K562 (cell line): ENCODE measurements around the gene C2CD2L. TPM values are rescaled to one million over a fixed set of nuclear protein-coding genes. Genes with fewer than 3 reads are reported as not detected.

Source experiments
- ATF3 ChIP-seq, 2 experiments: fragments of 450-650 bp in 1 of 2; sonication (generic) in 1 of 2; formaldehyde crosslinking in 1 of 2; IDR thresholded peaks in 1 of 2; conservative IDR thresholded peaks in 1 of 2; 2 replicates each; pipeline versions ENCODE4 v1.6.1 to v1.8.1; 2016 to 2023; ENCODE audit warnings: mild to moderate bottlenecking in 2 of 2, moderate library complexity in 2 of 2, inconsistent platforms in 1 of 2, missing genetic modification reagents in 1 of 2
- FOXM1 ChIP-seq, 2 experiments: fragments of 450-650 bp in 1 of 2; sonication (generic) in 1 of 2; formaldehyde crosslinking in 1 of 2; IDR thresholded peaks; 2 replicates each; pipeline versions ENCODE4 v1.6.1 to v1.9.0; 2017 to 2022; ENCODE audit warnings: low read depth in 2 of 2, mild to moderate bottlenecking in 2 of 2, missing genetic modification reagents in 1 of 2, moderate library complexity in 1 of 2
- GMEB1 ChIP-seq: fragments of 250-450 bp; sonication (Bioruptor Pico); IDR thresholded peaks from 2 replicates; pipeline ENCODE4 v1.4.0; 2020; ENCODE audit warnings: mild to moderate bottlenecking
- HMBOX1 ChIP-seq: sonication (generic); IDR thresholded peaks from 2 replicates; pipeline ENCODE4 v1.6.1; 2016
- MXD1 ChIP-seq: fragments of 250-450 bp; sonication (Bioruptor Pico); IDR thresholded peaks from 2 replicates; pipeline ENCODE4 v1.8.0; 2021; ENCODE audit warnings: borderline replicate concordance, mild to moderate bottlenecking, moderate library complexity; ENCODE audit not compliant: poor library complexity, severe bottlenecking
- PHF8 ChIP-seq: fragments of 200-600 bp; sonication (generic); IDR thresholded peaks from 2 replicates; pipeline ENCODE4 v1.6.1; 2012; ENCODE audit warnings: mixed run types, mild to moderate bottlenecking, inconsistent platforms, low read length, moderate library complexity, borderline replicate concordance
- PRDM10 ChIP-seq: fragments of 450-650 bp; IDR thresholded peaks from 2 replicates; pipeline ENCODE4 v1.6.1; 2018; ENCODE audit not compliant: partially characterized antibody
- SMARCC2 ChIP-seq: fragments of 450-650 bp; IDR thresholded peaks from 2 replicates; pipeline ENCODE4 v1.6.1; 2017; ENCODE audit warnings: antibody characterized with exemption, moderate library complexity, mild to moderate bottlenecking, low read depth
- STAG1 ChIP-seq: sonication (generic); formaldehyde crosslinking; IDR thresholded peaks from 2 replicates; pipeline ENCODE4 v1.5.0; 2020; ENCODE audit warnings: missing genetic modification reagents, borderline replicate concordance
- ZBTB49 ChIP-seq: sonication (generic); formaldehyde crosslinking; IDR thresholded peaks from 2 replicates; pipeline ENCODE4 v1.8.0; 2022; ENCODE audit warnings: missing genetic modification reagents, mild to moderate bottlenecking, borderline replicate concordance
- ZFP91 ChIP-seq: sonication (generic); formaldehyde crosslinking; IDR thresholded peaks from 2 replicates; pipeline ENCODE4 v1.8.0; 2022; ENCODE audit warnings: mild to moderate bottlenecking, missing genetic modification reagents
- polyA plus RNA-seq, 8 experiments: library from polyadenylated mRNA; depleted of rRNA in 4 of 8; stranded (reverse) in 5 of 8; unstranded in 3 of 8; fragments of >200 nt; fragmentation: Nextera tagmentation in 2 of 8; fragmentation: Illumina TruSeq in 1 of 8; extraction: Ambion mirVana in 2 of 8; extraction: Trizol in 1 of 8; gene quantifications; 2 replicates each; pipeline versions ENCODE4 v1.2.1 to v1.2.3, GENCODE V29; 2011 to 2014; ENCODE audit warnings: inconsistent platforms in 1 of 8, missing spikeins in 1 of 8
- total RNA-seq, 7 experiments: library from RNA; depleted of rRNA in 6 of 7; stranded (reverse); fragments of >200 nt in 6 of 7; fragmentation: Illumina TruSeq in 2 of 7; extraction: Trizol in 2 of 7; gene quantifications; 2 replicates each; pipeline versions ENCODE4 v1.2.1 to v1.2.3, GENCODE V29; 2011 to 2021; ENCODE audit warnings: low replicate concordance in 1 of 7

The C2CD2L gene
- total and polyA plus RNA-seq, 9 of the 15 experiments (the other 6 are each of a cell fraction or from before 2014, with no cell fraction given): 0.66 to 41.2 (median 14.8) TPM

GRCh38 chr11:119084663-119085436 lies 22.3 kb upstream of the C2CD2L start, which contains the start of gene HMBS (continued):
- no peak for TF ChIP-seq ZBTB49
- TF ChIP-seq PRDM10: peak; percentile 80
- no peak for TF ChIP-seq SMARCC2
- TF ChIP-seq ZFP91 (CRISPR knock-in tag): peak; percentile 90
- TF ChIP-seq STAG1 (CRISPR knock-in tag): no peak
- TF ChIP-seq HMBOX1: no peak; the same call in 1 of the 2 replicates
- TF ChIP-seq MXD1 (CRISPR knock-in tag): peak; percentile 63
- peak; percentile 44; the same call in 1 of the 2 replicates for TF ChIP-seq ATF3 (IDR thresholded peaks at IDR 0.05)
- TF ChIP-seq ATF3 (CRISPR knock-in tag; conservative IDR thresholded peaks at IDR 0.05): peak; percentile 60; the same call in 1 of the 2 replicates
- peak; percentile 82; the same call in 1 of the 2 replicates for TF ChIP-seq PHF8
- TF ChIP-seq GMEB1: no peak
- TF ChIP-seq FOXM1 (IDR thresholded peaks at IDR 0.05; ENCODE audit: low read depth): peak; percentile 64
- no peak for TF ChIP-seq FOXM1 (CRISPR knock-in tag; IDR thresholded peaks at IDR 0.05; ENCODE audit: low read depth)
